ENCODE data around the gene ATG7. TPM values are rescaled to one million over a fixed set of nuclear protein-coding genes. Genes with fewer than 3 reads are reported as not detected.
"Not testable (repeated sequence)": the region's sequence is repeated elsewhere in the genome, so short reads cannot be mapped to it uniquely, and the experiment has no call there.

Gene ATG7
- total RNA-seq, 1 experiment from 2014 or later = 59.1 TPM

DNA sequence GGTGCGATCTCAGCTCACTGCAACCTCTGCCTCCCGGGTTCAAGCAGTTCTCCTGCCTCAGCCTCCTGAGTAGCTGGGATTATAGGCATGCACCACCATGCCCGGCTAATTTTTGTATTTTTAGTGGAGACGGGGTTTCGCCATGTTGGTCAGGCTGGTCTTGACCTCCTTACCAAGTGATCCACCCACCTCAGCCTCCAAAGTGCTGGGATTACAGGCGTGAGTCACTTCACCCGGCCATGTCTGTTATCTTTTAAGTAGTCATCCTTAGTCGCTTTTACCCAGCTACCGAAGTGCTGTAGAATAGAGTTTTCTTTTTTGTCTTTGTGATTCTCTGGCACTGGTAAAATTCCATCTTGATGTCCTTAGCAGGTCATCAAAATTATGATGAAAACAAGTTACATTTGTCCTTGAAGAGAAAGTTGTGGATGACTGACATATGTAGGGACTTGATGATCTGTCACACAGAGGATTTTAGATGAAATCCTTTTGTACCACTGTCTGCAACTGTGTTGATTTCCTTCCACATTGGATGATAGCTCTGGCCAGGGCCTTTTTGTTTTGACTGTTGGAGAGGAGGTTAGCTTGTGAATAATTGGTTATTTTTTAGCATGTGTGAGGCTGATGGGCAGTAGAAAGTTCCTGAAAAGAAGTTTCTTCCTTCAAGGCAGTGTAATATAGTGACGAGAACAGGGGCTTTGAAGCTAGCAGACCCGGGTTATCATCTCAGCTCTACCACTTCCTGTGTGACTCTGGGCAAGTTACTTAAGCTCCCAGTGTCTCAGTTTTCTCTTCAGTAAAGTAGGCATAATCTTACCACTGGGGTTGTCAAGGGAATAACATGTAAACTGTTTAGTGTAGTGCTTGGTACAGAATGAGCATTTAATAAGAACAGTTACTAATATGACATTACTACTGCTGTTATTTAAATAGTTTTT, 18.8 kb downstream of the ATG7 start:
- DNase-seq (ENCODE audit: low spot score) = no peak

GRCh38 chr3:11291808-11292207, 19.6 kb downstream of the ATG7 start:
- no peak for DNase-seq (ENCODE audit: low spot score)

DNA sequence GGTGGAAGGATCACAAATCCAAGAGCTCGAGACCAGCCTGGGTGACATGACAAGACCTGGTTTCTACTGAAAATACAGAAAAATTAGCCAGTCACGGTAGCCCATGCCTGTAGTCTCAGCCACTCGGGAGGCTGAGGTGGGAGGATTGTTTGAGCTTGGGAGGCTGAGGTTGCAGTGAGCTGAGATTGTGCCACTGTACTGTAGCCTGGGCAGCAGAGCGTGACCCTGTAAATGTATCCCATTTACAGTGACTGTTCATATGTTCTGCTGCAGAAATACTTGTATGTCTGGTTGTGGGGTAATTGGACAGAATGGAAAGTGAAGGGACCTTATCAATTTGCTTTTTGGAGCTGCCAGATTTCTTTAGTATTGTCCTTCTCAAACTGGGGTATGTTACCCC, 24.9 kb downstream of the ATG7 start:
- no peak for DNase-seq (ENCODE audit: low spot score)

- DNase-seq (ENCODE audit: low spot score) = peak; percentile 30
Measured at GRCh38 chr3:11300970-11301369, 28.8 kb downstream of the ATG7 start.

- DNase-seq (ENCODE audit: low spot score) = no peak
Measured at GRCh38 chr3:11302444-11302843, 30.2 kb downstream of the ATG7 start.

DNA sequence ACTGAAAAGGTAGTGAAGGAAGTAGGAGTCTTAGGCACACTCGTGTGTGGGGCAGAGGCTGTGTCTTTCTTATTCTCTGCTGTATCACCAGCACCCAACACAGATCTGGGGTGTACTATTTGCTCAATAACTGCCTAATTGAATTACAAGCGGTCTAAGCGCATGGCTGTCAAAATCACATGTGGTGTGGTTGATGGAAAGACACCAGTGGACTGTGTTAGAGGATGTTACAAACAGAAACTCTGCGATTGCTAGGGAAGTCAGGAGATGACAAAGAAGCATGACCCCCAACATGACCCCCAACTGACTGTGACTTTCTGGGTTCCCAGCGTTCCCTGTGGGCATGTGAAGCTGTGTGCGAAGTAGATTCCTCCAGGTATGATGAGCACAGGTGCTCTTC, 32.0 kb downstream of the ATG7 start:
- DNase-seq (ENCODE audit: low spot score) = no peak

DNA sequence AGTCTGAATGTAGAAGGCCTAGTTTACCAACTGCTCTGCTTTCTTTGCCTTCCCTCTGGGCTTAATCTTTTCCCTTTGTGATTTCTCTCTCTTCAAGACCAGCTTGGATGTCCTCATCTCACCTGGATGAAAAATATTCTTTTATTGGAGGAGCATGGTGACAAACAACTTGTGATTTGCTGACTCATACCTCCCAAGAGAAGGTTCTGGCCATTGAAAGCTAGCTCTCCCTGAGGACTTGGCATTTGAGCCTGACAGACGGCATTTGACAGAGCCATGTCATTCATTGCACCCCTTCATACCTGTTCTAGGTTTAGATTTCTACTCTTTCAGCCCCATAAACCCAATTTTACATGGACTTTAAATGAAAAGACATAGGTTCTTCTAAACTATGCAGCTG, 33.3 kb downstream of the ATG7 start:
- no peak for DNase-seq (ENCODE audit: low spot score)

DNA sequence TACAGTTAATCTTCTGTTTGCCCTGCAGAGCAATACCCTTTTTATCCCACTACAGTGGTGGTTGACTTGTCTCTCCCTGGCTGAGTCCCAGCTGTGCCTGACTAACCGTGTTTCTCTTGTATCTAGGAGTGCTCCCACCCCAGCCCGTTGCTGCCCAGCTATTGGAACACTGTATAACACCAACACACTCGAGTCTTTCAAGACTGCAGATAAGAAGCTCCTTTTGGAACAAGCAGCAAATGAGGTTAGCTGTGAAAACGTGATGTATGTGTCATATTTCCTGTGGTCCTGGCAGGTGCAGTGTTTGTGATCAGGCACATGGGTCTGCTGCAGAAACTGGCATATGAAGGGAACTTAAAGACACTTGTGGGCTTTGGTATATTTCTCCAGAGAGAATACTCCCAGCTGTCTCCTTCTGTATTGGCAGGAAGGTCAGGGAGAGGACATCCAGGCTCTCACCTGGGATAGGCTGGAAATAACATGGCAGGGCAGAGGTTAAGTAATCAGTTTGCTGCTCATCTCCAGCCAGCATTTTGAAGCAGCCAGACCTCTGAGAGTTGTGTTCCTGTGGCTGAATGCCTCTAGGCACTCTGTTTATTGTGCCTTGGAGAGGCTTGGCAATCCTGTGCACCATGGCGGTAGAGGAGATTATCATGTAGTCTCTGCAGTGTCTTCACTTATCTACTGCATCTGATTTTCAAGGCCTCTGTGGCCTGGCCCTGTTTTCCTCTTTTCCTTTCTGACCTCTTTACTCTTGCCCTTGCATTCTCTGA, 34.8 kb downstream of the ATG7 start:
- no peak for DNase-seq (ENCODE audit: low spot score)

GRCh38 chr3:11307830-11308432, 35.7 kb downstream of the ATG7 start:
- no peak for DNase-seq (ENCODE audit: low spot score)

GRCh38 chr3:11310258-11310657, 38.1 kb downstream of the ATG7 start:
- no peak for DNase-seq (ENCODE audit: low spot score)

DNA sequence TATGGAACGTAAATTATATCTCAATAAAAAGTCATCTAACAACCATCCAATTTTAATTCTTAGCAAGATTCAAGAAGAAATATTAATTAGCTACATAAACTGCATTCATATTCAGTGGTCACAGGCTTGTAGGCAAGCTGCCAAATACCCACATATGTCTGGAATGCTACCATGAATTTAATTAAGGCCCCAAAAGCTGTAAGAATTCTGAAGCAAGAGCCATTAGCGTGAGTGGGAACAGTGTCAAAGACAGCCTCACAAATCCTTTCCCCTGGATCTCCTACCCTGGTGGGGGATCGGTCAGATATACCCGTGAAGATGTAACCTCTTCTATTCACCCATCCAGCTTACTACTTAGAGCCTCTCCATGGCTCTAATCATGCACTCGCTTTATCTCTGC, 40.0 kb downstream of the ATG7 start:
- DNase-seq (ENCODE audit: low spot score) = no peak

- no peak for DNase-seq (ENCODE audit: low spot score)
Measured at GRCh38 chr3:11317300-11317699, 45.1 kb downstream of the ATG7 start.

DNA sequence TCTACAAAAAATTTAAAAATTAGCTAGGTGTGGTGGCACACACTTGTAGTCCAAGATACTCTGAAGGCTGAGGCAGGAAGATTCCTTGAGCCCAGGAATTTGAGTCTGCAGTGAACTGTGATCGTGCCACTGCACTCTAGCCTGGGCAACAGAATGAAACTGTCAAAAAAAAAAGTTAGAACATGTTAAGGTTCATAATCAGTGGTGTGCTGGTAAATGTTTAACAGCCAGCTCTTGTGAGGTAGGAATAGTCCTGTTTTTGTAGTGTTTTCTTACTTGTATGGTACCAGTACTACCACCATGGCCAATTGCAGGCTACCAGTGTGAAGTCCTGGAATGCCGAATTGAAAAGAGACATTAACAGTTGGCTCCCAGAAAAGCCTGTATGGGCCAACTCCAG, 50.7 kb downstream of the ATG7 start:
- no peak for DNase-seq (ENCODE audit: low spot score)

GRCh38 chr3:11323813-11324212, 51.6 kb downstream of the ATG7 start:
- DNase-seq (ENCODE audit: low spot score) = no peak

DNA sequence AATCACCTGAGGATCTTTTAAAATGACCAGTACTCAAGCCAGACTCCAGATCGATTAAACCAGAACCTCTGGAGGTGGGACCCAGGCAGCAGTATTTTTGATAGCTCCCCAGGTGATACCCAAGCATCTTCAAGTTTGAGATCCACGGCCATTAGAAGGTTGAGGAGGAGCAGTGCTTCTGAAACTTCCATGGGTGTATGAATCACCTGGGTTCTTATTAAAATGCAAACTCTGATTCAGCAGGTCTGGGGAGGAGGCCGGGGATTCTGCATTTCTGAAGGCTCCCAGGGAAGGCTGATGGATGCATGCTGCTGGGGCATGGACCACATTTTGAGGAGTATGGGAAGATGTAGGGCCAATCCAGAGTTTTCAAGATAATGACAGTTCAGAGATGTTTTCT, 55.4 kb downstream of the ATG7 start:
- DNase-seq (ENCODE audit: low spot score) = no peak

- no peak for DNase-seq (ENCODE audit: low spot score)
Measured at GRCh38 chr3:11328196-11328945, 56.2 kb downstream of the ATG7 start.

GRCh38 chr3:11329777-11330176, 57.6 kb downstream of the ATG7 start:
- no peak for DNase-seq (ENCODE audit: low spot score)

DNA sequence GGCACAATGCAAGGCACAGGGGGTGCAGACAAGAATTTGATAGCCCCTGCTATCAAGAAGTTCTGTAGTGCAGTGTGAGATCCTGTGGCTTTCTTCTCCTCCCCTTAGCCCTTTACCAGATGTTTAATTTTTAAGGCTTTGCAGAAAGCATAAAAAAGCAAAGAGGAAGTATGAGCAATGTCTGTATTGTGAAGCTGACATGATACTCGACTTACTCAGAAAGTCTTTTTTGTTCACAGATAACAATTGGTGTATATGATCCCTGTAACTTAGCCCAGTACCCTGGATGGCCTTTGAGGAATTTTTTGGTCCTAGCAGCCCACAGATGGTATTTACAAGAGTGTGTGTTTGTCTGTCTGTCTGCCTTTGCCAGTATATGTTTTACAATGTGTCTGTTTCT, 58.9 kb downstream of the ATG7 start:
- DNase-seq (ENCODE audit: low spot score) = no peak

GRCh38 chr3:11335056-11335608, 62.9 kb downstream of the ATG7 start:
- peak; percentile 59 for DNase-seq (ENCODE audit: low spot score)

DNA sequence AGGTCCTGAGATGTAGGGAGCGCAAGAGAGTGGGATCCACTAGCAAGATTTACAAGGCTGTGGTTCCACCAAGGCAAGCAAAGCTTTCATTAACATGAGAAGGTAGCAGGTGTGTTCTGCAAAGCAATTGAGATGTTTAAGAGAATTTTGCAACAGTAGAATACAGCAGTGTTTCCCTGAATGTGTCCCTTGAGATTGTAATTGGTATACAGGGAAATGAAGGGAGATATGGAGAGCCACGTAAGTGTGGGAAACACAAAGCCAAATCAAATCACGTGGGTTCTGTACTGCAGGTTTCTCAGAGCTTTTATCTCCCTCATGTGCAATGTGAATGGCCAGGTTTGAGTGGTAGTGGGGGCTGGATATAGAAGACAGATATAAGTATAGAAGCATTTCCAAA, 67.3 kb downstream of the ATG7 start:
- DNase-seq (ENCODE audit: low spot score) = no peak

DNA sequence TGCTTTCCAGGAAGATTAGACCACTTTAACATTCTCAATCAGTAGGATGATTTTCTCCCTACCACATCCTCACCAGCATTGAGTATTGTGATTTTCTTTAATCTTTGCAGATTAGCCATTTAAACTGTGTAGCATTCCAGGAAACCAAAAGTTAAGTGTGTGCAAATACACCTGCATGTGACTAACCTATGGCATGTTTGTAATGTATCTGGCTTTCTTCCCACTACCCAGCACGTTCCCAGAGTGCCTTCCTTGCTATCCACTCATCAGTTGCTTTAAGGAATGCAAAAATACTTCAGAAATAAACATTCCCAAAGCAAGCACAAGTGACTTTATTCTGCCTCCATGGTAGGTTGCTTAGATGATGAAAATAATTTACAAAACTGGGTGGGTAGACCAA, 74.2 kb downstream of the ATG7 start:
- DNase-seq (ENCODE audit: low spot score) = no peak

GRCh38 chr3:11348877-11349276, 76.7 kb downstream of the ATG7 start:
- DNase-seq (ENCODE audit: low spot score) = not testable (repeated sequence)

Measured in H4 (cell line).